GM23248 (cell line): ENCODE results near the gene PPP1R26. TPM values are rescaled to one million over a fixed set of nuclear protein-coding genes. Genes with fewer than 3 reads are reported as not detected.

ENCODE experiments used
- DNase-seq: peaks from one replicate; pipeline ENCODE4 v3.0.0-alpha.2; 2015
- H2AFZ ChIP-seq: fragments of 200-600 bp; sonication (generic); 2 replicates; pipeline ENCODE4 v1.6.1; 2016; ENCODE audit warnings: antibody characterized with exemption
- H3F3A ChIP-seq: fragments of 200-600 bp; sonication (generic); 2 replicates; pipeline ENCODE4 v1.6.1; 2016; ENCODE audit warnings: mild to moderate bottlenecking, antibody characterized with exemption, mixed run types; ENCODE audit not compliant: insufficient read depth
- H3K27ac ChIP-seq: fragments of 200-600 bp; sonication (generic); 2 replicates; pipeline ENCODE4 v1.5.1; 2016; ENCODE audit warnings: mild to moderate bottlenecking
- H3K27me3 ChIP-seq: fragments of 200-600 bp; sonication (generic); replicated peaks from 2 replicates; pipeline ENCODE4 v1.6.1; 2016; ENCODE audit warnings: mild to moderate bottlenecking; ENCODE audit not compliant: insufficient read depth
- H3K36me3 ChIP-seq: fragments of 200-600 bp; sonication (generic); 2 replicates; pipeline ENCODE4 v1.6.1; 2016; ENCODE audit warnings: low read depth, mild to moderate bottlenecking
- H3K4me1 ChIP-seq: fragments of 200-600 bp; sonication (generic); 2 replicates; pipeline ENCODE4 v1.6.1; 2016; ENCODE audit warnings: mild to moderate bottlenecking; ENCODE audit not compliant: insufficient read depth
- H3K4me2 ChIP-seq: fragments of 200-600 bp; sonication (generic); one replicate; pipeline ENCODE4 v1.6.1; 2016; ENCODE audit warnings: mild to moderate bottlenecking; ENCODE audit not compliant: unreplicated experiment
- H3K4me3 ChIP-seq: fragments of 200-600 bp; sonication (generic); 2 replicates; pipeline ENCODE4 v1.5.1; 2016; ENCODE audit warnings: mild to moderate bottlenecking
- H3K79me2 ChIP-seq: fragments of 200-600 bp; sonication (generic); 2 replicates; pipeline ENCODE4 v1.6.1; 2016; ENCODE audit warnings: mild to moderate bottlenecking; ENCODE audit not compliant: insufficient read depth
- H3K9ac ChIP-seq: fragments of 200-600 bp; sonication (generic); 2 replicates; pipeline ENCODE4 v1.6.1; 2016; ENCODE audit warnings: mild to moderate bottlenecking
- H3K9me2 ChIP-seq: fragments of 200-600 bp; sonication (generic); 2 replicates; pipeline ENCODE4 v1.6.1; 2016; ENCODE audit warnings: mixed run types, mild to moderate bottlenecking, moderate library complexity; ENCODE audit not compliant: insufficient read depth
- H3K9me3 ChIP-seq: fragments of 200-600 bp; sonication (generic); one replicate; pipeline ENCODE4 v1.6.1; 2017; ENCODE audit warnings: low read depth
- H4K20me1 ChIP-seq: fragments of 200-600 bp; sonication (generic); 2 replicates; pipeline ENCODE4 v1.6.0; 2016; ENCODE audit not compliant: insufficient read depth
- EZH2 ChIP-seq: fragments of 200-600 bp; sonication (generic); IDR thresholded peaks from 2 replicates; pipeline ENCODE4 v1.6.1; 2018; ENCODE audit warnings: antibody characterized with exemption, mild to moderate bottlenecking; ENCODE audit not compliant: insufficient read depth, poor library complexity, severe bottlenecking
- EZH2phosphoT487 ChIP-seq: fragments of 200-600 bp; sonication (generic); IDR thresholded peaks from 2 replicates; pipeline ENCODE4 v1.6.1; 2018; ENCODE audit warnings: antibody characterized with exemption, moderate library complexity, mild to moderate bottlenecking, low read depth; ENCODE audit not compliant: insufficient read depth
- WGBS, 2 experiments: methylation state at CpG; one replicate each; pipeline ENCODE4 v1.1.6; 2015 to 2017; ENCODE audit warnings: low lambda C conversion rate in 2 of 2, low coverage in 1 of 2; ENCODE audit errors: missing lambda C conversion rate in 2 of 2; 5-methylcytosine and 5-hydroxymethylcytosine counted together
- in situ Hi-C: fragments of 300-500 bp; cut with MboI; formaldehyde crosslinking; loops from 2 replicates; pipeline ENCODE4 v1.15.0; 2020
- polyA plus RNA-seq: library from polyadenylated mRNA; unstranded; fragments of >200 nt; fragmentation: Nextera tagmentation; extraction: Ambion mirVana; gene quantifications from 2 replicates; pipeline ENCODE4 v1.2.1, GENCODE V29; 2016
- total RNA-seq: library from RNA; depleted of rRNA; stranded (reverse); fragments of >200 nt; shearing (Covaris generic); gene quantifications from 2 replicates; pipeline ENCODE4 v1.2.3, GENCODE V29; 2014

PPP1R26 gene
- total and polyA plus RNA-seq, 2 experiments from 2014 or later, result 2.2 to 13.4 TPM

DNA sequence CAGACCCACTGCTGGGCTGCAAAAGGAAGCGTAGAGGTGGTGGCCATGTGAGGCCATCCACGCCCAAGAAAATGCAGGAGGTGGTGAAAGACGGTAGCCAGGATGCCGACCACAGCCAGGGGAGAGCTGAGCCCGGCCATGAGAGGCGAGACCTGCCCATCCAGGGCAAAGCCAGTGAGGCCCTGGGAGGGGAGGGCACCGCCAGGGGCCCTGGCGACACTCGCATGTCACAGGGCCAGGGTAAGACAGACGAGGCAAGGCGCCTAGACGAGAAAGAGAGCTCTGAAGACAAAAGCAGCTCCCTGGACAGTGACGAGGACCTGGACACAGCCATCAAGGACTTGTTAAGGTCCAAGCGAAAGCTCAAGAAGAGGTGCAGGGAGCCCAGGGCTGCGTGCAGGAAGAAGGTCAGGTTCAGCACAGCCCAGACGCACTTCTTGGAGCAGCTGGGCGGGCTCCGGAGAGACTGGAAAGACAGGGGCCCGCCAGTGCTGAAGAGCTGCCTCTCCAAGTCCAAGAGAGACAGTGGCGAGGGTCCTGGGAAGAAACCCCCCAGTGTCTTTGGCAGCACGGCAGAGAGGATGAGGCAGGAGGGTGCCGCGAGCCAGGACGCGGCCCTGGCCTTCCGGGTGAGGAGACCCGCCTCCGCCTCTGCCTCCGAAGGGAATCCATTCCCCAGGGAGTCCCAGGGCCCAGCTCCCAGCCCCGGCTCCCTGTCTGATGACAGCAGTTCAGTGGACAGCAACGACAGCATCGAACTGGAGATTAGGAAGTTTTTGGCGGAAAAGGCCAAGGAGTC, 6.9 kb downstream of the PPP1R26 start:
- DNase-seq, result no peak
- Histone ChIP-seq H3K9ac (no peak overlapping the region), H2AFZ (no peak overlapping the region), H3K27me3 (no peaks in the 10 kb centered on the region), H3K4me1 (no peaks in the 10 kb centered on the region), H3K9me3 (no peaks in the 10 kb centered on the region), H3F3A (no peaks in the 10 kb centered on the region), H3K9me2 (no peaks in the 10 kb centered on the region), H3K79me2 (peaks cover 16% of the 10 kb centered on the region), H3K4me2 (no peak overlapping the region), H3K36me3 (no peaks in the 10 kb centered on the region; the same call in 1 of the 2 replicates), H4K20me1 (no peaks in the 10 kb centered on the region), H3K4me3 (no peak overlapping the region), H3K27ac (no peak overlapping the region)
- TF ChIP-seq EZH2phosphoT487 (no peak), EZH2 (no peak)
- in situ Hi-C loops, result no loop called here
- WGBS, 2 experiments, result 97% methylated on average over 32 to 33 of the region's 33 CpGs

DNA sequence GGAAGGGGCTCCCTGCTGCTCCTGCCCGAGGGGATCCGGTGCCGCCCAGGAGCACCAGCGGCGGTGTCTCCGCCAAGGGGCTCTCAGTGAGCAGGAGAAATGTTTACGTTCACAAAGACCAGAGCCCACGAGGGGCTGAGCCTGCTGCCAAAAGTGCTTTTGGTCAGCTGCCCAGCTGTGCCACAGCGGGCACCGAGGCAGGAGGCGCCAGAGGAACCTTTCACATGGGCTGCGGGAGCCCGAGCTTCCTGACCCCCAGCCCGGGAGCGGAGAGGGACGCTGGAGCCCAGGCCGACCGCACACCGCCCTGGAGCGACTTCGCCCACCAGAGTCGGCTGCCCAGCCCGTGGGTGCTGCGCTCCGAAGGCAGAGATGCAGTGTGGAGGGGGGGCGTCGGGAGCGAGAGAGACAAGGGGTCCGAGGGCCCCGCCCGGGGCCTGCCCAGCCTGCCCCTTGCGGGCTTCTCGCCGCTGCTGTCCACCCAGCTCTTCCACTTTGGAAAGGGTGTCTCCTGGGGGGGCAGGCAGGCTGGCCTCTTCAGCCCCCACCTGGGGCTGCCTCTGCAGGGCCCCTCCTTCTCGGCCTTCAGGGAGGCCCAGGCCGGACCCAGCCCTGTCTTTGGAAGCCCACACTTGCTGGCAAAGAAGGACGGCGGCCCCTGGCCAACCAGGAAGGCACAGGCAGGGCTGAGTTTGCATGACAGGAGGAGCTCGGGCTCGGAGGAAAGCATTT, 7.9 kb downstream of the PPP1R26 start:
- Histone ChIP-seq H3K4me3 (no peak overlapping the region), H3K9me3 (no peaks in the 10 kb centered on the region), H4K20me1 (no peaks in the 10 kb centered on the region), H3K79me2 (0 out of 2 replicates have a peak, but pooled peaks cover 8% of the 10 kb centered on the region), H3K4me2 (no peak overlapping the region), H3K27me3 (no peaks in the 10 kb centered on the region), H3K27ac (no peak overlapping the region), H3F3A (no peaks in the 10 kb centered on the region), H3K36me3 (no peaks in the 10 kb centered on the region; the same call in 1 of the 2 replicates), H3K9ac (no peak overlapping the region), H2AFZ (no peak overlapping the region), H3K9me2 (no peaks in the 10 kb centered on the region), H3K4me1 (no peaks in the 10 kb centered on the region)
- no peak for TF ChIP-seq EZH2
- no peak for TF ChIP-seq EZH2phosphoT487
- no peak for DNase-seq
- WGBS, 2 experiments, result 96 to 97% methylated on average over 27 to 40 of the region's 40 CpGs
- in situ Hi-C loops, result no loop called here

DNA sequence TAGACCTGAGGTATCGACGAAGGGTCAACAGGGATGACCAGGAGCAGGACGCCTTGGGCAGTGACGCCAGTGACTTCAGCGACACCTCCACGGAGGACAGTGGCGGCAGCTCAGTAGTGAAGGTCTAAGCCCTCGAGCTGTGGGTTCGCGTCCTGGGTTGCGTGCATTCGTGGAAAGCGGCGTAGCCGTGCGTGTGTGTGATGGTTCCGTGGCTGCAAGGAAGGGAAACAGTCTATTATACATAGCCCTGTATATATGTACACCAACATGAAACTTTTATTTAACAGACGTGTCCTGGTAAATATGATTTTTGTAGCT, 8.4 kb downstream of the PPP1R26 start:
- H3K4me1 ChIP-seq, result no peaks in the 10 kb centered on the region
- no peak for DNase-seq

DNA sequence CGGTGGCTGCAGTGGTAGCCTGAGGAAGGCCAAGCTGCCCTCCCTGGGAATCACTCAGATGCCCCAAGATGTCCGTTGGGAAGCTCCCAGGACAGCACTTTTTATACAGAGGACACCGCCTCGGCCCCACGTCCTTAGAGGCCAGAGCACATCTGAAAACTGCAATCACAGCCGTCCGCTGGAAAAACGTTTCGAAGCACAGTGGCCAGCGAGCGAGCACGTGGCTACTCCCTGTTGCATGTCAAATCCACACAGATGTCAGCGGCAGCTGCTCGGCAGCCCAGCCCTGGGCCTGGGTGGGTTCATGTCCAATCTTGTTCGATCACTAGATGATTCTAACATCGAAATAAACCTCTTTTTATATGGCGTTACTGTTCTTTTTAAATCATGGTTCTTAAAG, 8.9 kb downstream of the PPP1R26 start:
- Histone ChIP-seq H3K79me2 (no peaks in the 10 kb centered on the region), H3K4me1 (no peaks in the 10 kb centered on the region), H3K9ac (no peak overlapping the region), H3K27me3 (no peaks in the 10 kb centered on the region), H3K9me2 (no peaks in the 10 kb centered on the region), H3K4me2 (no peak overlapping the region), H3K4me3 (no peak overlapping the region), H3K36me3 (no peaks in the 10 kb centered on the region; the same call in 1 of the 2 replicates), H2AFZ (no peak overlapping the region), H4K20me1 (no peaks in the 10 kb centered on the region), H3F3A (no peaks in the 10 kb centered on the region), H3K27ac (no peak overlapping the region), H3K9me3 (no peaks in the 10 kb centered on the region)
- in situ Hi-C loops, result no loop called here
- WGBS, 2 experiments, result 88 to 90% methylated on average over 17 of the region's 17 CpGs
- DNase-seq, result no peak
- TF ChIP-seq EZH2phosphoT487 (no peak), EZH2 (no peak)

More for the DNA sequence above, 8.4 kb downstream of the PPP1R26 start:
- Histone ChIP-seq H4K20me1 (no peaks in the 10 kb centered on the region), H3K79me2 (0 out of 2 replicates have a peak, but pooled peaks cover 3% of the 10 kb centered on the region), H3K27me3 (no peaks in the 10 kb centered on the region), H3K9me3 (no peaks in the 10 kb centered on the region), H3K9ac (no peak overlapping the region), H3F3A (no peaks in the 10 kb centered on the region), H3K9me2 (no peaks in the 10 kb centered on the region), H3K4me3 (no peak overlapping the region), H3K4me2 (no peak overlapping the region), H3K27ac (no peak overlapping the region), H3K36me3 (no peaks in the 10 kb centered on the region; the same call in 1 of the 2 replicates), H2AFZ (no peak overlapping the region)
- 99 to 100% methylated on average over 18 of the region's 18 CpGs for WGBS, 2 experiments
- TF ChIP-seq EZH2phosphoT487, result no peak
- no peak for TF ChIP-seq EZH2
- in situ Hi-C loops, result no loop called here
